Measurements from ENCODE around the gene RAP1GAP2. TPM values are rescaled to one million over a fixed set of nuclear protein-coding genes. Genes with fewer than 3 reads are reported as not detected.

The RAP1GAP2 gene
- total and polyA plus RNA-seq, 11 donors, result 13.5 to 44.1 (median 34.3) TPM

DNA sequence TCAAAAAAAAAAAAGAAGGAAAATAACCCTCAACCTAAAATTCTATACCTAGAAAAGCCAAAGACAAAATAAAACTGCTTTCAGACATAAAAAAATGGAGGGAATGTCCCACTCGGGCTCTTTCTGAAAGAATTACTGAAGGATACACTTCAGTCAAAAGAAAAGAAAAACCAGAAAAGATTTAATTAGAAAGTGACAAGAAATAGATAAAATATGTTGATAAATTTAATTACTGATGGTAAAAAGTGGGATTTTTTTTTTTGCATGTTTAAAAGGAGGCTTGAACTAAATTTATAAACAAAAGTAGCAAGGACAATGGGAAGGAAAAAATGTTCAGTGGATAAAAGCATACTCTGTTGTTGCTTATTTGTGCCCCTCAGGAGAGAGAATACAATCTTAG lies 178.1 kb downstream of the RAP1GAP2 start:
- Histone ChIP-seq H3K27ac (no peak overlapping the region), H3K36me3 (no peaks in the 10 kb centered on the region), H3K4me1 (no peaks in the 10 kb centered on the region), H3K27me3 (no peaks in the 10 kb centered on the region), H3K9me3 (peaks cover 0 to 6% (median 0%) of the 10 kb centered on the region in 12 donors), H3K4me3 (no peak overlapping the region)
- WGBS, 4 donors, result 77 to 97% (median 94%) methylated on average over 1 of the region's 1 CpG
- intact Hi-C loops (cut with DNase I), result no loop called here
- no peak for TF ChIP-seq POLR2A (IDR thresholded peaks at IDR 0.05)
- TF ChIP-seq, protein P1, sequence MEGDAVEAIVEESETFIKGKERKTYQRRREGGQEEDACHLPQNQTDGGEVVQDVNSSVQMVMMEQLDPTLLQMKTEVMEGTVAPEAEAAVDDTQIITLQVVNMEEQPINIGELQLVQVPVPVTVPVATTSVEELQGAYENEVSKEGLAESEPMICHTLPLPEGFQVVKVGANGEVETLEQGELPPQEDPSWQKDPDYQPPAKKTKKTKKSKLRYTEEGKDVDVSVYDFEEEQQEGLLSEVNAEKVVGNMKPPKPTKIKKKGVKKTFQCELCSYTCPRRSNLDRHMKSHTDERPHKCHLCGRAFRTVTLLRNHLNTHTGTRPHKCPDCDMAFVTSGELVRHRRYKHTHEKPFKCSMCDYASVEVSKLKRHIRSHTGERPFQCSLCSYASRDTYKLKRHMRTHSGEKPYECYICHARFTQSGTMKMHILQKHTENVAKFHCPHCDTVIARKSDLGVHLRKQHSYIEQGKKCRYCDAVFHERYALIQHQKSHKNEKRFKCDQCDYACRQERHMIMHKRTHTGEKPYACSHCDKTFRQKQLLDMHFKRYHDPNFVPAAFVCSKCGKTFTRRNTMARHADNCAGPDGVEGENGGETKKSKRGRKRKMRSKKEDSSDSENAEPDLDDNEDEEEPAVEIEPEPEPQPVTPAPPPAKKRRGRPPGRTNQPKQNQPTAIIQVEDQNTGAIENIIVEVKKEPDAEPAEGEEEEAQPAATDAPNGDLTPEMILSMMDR (IDR thresholded peaks at IDR 0.05), result no peak
- no peak for ATAC-seq
- no peak for DNase-seq

DNA sequence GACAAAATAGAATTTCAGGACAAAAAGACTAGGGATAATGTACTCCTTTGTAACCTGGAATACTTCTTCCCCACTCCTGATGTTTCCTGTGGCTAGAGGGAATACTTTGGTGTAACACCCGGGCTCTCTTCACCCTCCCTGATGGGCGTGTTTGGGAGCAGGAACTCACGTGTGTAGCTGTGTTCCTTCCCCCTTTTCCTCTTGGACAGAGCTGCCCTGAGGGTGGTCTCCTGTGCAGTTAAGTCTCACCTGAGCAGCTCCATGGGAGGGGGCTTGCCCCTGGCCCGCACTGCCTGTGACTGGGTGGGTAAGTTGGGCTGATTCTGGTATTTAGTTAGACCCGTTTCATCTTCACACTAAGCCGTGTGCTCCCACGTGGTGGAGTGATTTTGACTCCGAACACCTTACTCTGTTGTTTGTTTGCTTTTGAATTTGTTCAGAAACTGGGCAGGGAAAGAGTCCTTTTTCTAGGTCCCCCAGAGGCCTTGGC lies 179.3 kb downstream of the RAP1GAP2 start:
- intact Hi-C loops (cut with DNase I), result no loop called here
- no peaks in the 10 kb centered on the region for H3K27me3 ChIP-seq
- H3K27ac ChIP-seq, result peak overlapping the region in 1 of 12 donors; percentile 44
- H3K9me3 ChIP-seq, result peaks cover 0 to 6% (median 0%) of the 10 kb centered on the region in 12 donors
- H3K4me1 ChIP-seq, result no peaks in the 10 kb centered on the region
- no peak for TF ChIP-seq POLR2A (IDR thresholded peaks at IDR 0.05)
- TF ChIP-seq, protein P1 (IDR thresholded peaks at IDR 0.05), result no peak
- peak overlapping the region in 5 of 12 donors; percentile 9 to 16 (median 14) for H3K4me3 ChIP-seq
- no peak for ATAC-seq
- no peaks in the 10 kb centered on the region for H3K36me3 ChIP-seq
- DNase-seq, result no peak
- WGBS, 4 donors, result 75 to 81% (median 79%) methylated on average over 8 of the region's 8 CpGs

DNA sequence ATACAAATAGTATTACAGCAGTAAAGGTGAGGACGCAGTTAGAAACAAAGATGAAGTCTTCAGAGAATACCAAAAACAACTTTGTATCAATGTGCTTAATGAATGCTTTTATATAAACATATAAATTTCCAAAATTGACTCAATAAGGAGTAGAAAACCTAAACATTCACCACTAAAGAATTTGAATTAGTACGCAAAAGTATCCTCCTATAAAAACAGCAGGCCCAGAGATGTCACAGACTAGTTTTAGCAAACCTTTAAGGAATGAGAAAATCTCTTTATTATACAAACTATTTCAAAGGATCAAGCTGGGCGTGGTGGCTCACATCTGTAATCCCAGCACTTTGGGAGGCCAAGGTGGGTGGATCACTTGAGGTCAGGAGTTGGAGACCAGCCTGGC lies 180.9 kb downstream of the RAP1GAP2 start:
- WGBS, 4 donors, result 95 to 98% (median 96%) methylated on average over 3 of the region's 3 CpGs
- peaks cover 0 to 6% (median 0%) of the 10 kb centered on the region in 12 donors for H3K9me3 ChIP-seq
- no peak overlapping the region for H3K4me3 ChIP-seq
- ATAC-seq (no peak), DNase-seq (peak in 1 of 5 donors; percentile 7)
- no peak for TF ChIP-seq POLR2A (IDR thresholded peaks at IDR 0.05)
- TF ChIP-seq, protein P1 (IDR thresholded peaks at IDR 0.05), result no peak
- no peak overlapping the region for H3K27ac ChIP-seq
- intact Hi-C loops (cut with DNase I), result no loop called here
- H3K36me3 ChIP-seq, result peaks cover 0 to 8% (median 0%) of the 10 kb centered on the region in 9 donors
- H3K27me3 ChIP-seq, result no peaks in the 10 kb centered on the region
- peaks cover 0 to 2% (median 0%) of the 10 kb centered on the region in 12 donors for H3K4me1 ChIP-seq

DNA sequence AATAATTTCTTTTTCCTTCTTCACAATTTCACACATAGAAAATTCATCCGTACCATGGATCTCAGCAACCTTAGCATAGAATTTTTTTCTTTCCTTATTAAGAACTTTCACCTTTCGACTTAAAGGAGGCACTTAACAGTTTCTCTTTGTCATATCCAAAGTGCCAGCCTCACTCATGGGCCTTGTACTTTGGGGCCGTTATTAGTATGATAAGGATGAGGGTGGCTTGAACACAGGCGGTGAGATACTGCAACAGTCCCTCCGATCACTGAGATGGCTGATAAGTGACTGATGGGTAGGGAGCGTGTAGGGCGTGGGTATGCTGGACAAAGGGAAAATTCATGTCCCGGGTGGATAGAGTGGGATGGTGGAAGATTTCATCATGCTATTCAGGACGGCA lies 181.9 kb downstream of the RAP1GAP2 start:
- H3K36me3 ChIP-seq, result peaks cover 0 to 13% (median 0%) of the 10 kb centered on the region in 9 donors
- 77 to 88% (median 85%) methylated on average over 9 of the region's 9 CpGs for WGBS, 4 donors
- intact Hi-C loops (cut with DNase I), result no loop called here

More for the DNA sequence above, 181.9 kb downstream of the RAP1GAP2 start:
- TF ChIP-seq, protein P1 (IDR thresholded peaks at IDR 0.05), result no peak
- no peak for TF ChIP-seq POLR2A (IDR thresholded peaks at IDR 0.05)
- DNase-seq, result no peak
- ATAC-seq, result no peak
- peaks cover 0 to 6% (median 0%) of the 10 kb centered on the region in 12 donors for H3K9me3 ChIP-seq
- peaks cover 0 to 10% (median 1%) of the 10 kb centered on the region in 12 donors for H3K4me1 ChIP-seq
- no peak overlapping the region for H3K27ac ChIP-seq
- H3K27me3 ChIP-seq, result no peaks in the 10 kb centered on the region
- H3K4me3 ChIP-seq, result no peak overlapping the region

Data from heart left ventricle (tissue), 16 donors.